Measurements from ENCODE around the gene COG7. TPM values are rescaled to one million over a fixed set of nuclear protein-coding genes. Genes with fewer than 3 reads are reported as not detected.
A peak's percentile ranks its signal among the peaks of the same experiment; 100 is the strongest.

COG7 gene
- polyA plus RNA-seq, 1 donor (not counting 4 experiments of a cell fraction or from before 2014, with no cell fraction given) = 14.7 TPM

DNA sequence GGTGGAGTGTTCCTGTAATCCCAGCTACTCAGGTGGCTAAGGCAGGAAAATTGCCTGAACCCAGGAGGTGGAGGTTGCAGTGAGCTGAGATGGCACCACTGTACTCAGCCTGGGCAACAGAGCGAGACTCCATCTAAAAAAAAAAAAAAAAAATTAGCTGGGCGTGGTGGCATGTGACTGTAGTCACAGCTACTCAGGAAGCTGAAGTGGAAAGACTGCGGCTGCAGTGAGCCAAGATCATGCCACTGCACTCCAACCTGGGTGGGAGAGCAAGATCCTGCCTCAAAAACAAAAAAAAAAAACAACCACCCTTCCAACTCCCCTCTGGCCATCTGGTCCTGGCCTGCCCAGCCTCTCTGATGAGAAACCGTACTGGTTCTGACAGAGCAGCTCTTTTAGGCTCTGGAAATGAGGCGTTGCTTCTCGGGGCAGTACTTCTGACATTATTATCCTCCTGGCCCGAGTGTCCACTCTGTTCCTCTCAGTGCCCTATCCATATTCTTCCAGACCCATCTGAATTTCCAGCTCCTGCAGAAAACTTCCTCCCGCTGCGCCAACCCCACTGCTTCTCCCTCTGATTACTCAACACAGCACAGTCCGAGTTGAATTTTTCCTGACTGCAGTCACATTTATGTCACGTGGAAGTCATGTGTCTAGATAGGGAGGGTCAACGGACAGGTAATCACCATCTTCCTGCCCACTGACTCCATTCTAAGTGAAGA, 44.0 kb upstream of the COG7 start:
- H3K4me3 ChIP-seq (ENCODE audit: control insufficient read depth in 2 of 3, extremely low read depth in 1 of 3, insufficient read depth in 2 of 3, low read depth in 1 of 3, low read length in 3 of 3) = peak overlapping the region in 2 of 3 experiments; percentile 32 to 37
- H4K20me1 ChIP-seq (ENCODE audit: control insufficient read depth, extremely low read depth, insufficient read depth, low read length) = no peaks in the 10 kb centered on the region
- peak overlapping the region; percentile 89 for H3K4me2 ChIP-seq (ENCODE audit: control insufficient read depth, extremely low read depth, insufficient read depth, low read depth, low read length)

GRCh38 chr16:23495671-23496070, 42.7 kb upstream of the COG7 start:
- Histone ChIP-seq H3K4me3 (ENCODE audit: control insufficient read depth in 2 of 3, extremely low read depth in 1 of 3, insufficient read depth in 2 of 3, low read depth in 1 of 3, low read length in 3 of 3) (no peak overlapping the region), H3K27me3 (ENCODE audit: control insufficient read depth, extremely low read depth, insufficient read depth, low read length) (no peaks in the 10 kb centered on the region), H4K20me1 (ENCODE audit: control insufficient read depth, extremely low read depth, insufficient read depth, low read length) (no peaks in the 10 kb centered on the region), H3K27ac (ENCODE audit: control insufficient read depth, insufficient read depth, low read length) (no peak overlapping the region), H3K9ac (ENCODE audit: control insufficient read depth, extremely low read depth, insufficient read depth, low read length) (no peak overlapping the region), H3K79me2 (ENCODE audit: control insufficient read depth, insufficient read depth, low read length) (peaks cover 30% of the 10 kb centered on the region), H3K4me2 (ENCODE audit: control insufficient read depth, extremely low read depth, insufficient read depth, low read depth, low read length) (no peak overlapping the region), H3K9me3 (ENCODE audit: control insufficient read depth, low read depth, low read length) (no peaks in the 10 kb centered on the region), H2AFZ (ENCODE audit: control insufficient read depth, low read length) (no peak overlapping the region), H3K36me3 (ENCODE audit: control insufficient read depth in 2 of 2, extremely low read depth in 1 of 2, insufficient read depth in 2 of 2, low read length in 2 of 2) (peaks cover 7 to 18% of the 10 kb centered on the region in 2 experiments), H3K4me1 (ENCODE audit: control insufficient read depth, extremely low read depth, insufficient read depth, low read length) (peaks cover 82% of the 10 kb centered on the region), H3K9me1 (ENCODE audit: control insufficient read depth, extremely low read depth, insufficient read depth, low read length) (peaks cover 10% of the 10 kb centered on the region)
- no peak for TF ChIP-seq CTCF (optimal IDR thresholded peaks at IDR 0.05 in 1 of 3, IDR thresholded peaks at IDR 0.05 in 1 of 3, conservative IDR thresholded peaks at IDR 0.05 in 1 of 3; ENCODE audit: extremely low read depth in 1 of 3, insufficient read depth in 2 of 3, low read length in 3 of 3)
- FAIRE-seq = no peak
- no peak for DNase-seq (ENCODE audit: low read depth, low spot score)
- dilution Hi-C loops (cut with MboI; ENCODE audit: extremely low pct_ligation_motif_present, low sequenced_read_pairs) = no loop called here

More for the DNA sequence above, 44.0 kb upstream of the COG7 start:
- H3K9ac ChIP-seq (ENCODE audit: control insufficient read depth, extremely low read depth, insufficient read depth, low read length) = peak overlapping the region; percentile 75
- peaks cover 10% of the 10 kb centered on the region for H3K9me1 ChIP-seq (ENCODE audit: control insufficient read depth, extremely low read depth, insufficient read depth, low read length)
- no peaks in the 10 kb centered on the region for H3K9me3 ChIP-seq (ENCODE audit: control insufficient read depth, low read depth, low read length)
- peak overlapping the region; percentile 39 for H2AFZ ChIP-seq (ENCODE audit: control insufficient read depth, low read length)
- TF ChIP-seq CTCF (optimal IDR thresholded peaks at IDR 0.05 in 1 of 3, IDR thresholded peaks at IDR 0.05 in 1 of 3, conservative IDR thresholded peaks at IDR 0.05 in 1 of 3; ENCODE audit: extremely low read depth in 1 of 3, insufficient read depth in 2 of 3, low read length in 3 of 3) = no peak
- no peak for TF ChIP-seq EZH2 (IDR thresholded peaks at IDR 0.05; ENCODE audit: low read length)
- peak; percentile 86 for FAIRE-seq
- dilution Hi-C loops (cut with MboI; ENCODE audit: extremely low pct_ligation_motif_present, low sequenced_read_pairs) = no loop called here
- H3K27ac ChIP-seq (ENCODE audit: control insufficient read depth, insufficient read depth, low read length) = peak overlapping the region; percentile 82
- DNase-seq (ENCODE audit: low read depth, low spot score) = no peak
- H3K4me1 ChIP-seq (ENCODE audit: control insufficient read depth, extremely low read depth, insufficient read depth, low read length) = peaks cover 82% of the 10 kb centered on the region
- peaks cover 5 to 18% of the 10 kb centered on the region in 2 experiments for H3K36me3 ChIP-seq (ENCODE audit: control insufficient read depth in 2 of 2, extremely low read depth in 1 of 2, insufficient read depth in 2 of 2, low read length in 2 of 2)
- H3K79me2 ChIP-seq (ENCODE audit: control insufficient read depth, insufficient read depth, low read length) = peaks cover 34% of the 10 kb centered on the region
- H3K27me3 ChIP-seq (ENCODE audit: control insufficient read depth, extremely low read depth, insufficient read depth, low read length) = no peaks in the 10 kb centered on the region

Measured in keratinocyte (primary cell).